ACHN (cell line): ENCODE results near the gene UGP2.
A peak's percentile ranks its signal among the peaks of the same experiment; 100 is the strongest.
"Not testable (repeated sequence)": the region's sequence is repeated elsewhere in the genome, so short reads cannot be mapped to it uniquely, and the experiment has no call there.

Experiments used
- DNase-seq: peaks from one replicate; pipeline ENCODE4 v3.0.0-alpha.2; 2015
- in situ Hi-C: cut with HindIII; loops from 2 replicates; pipeline ENCODE4 v1.10.0; 2017; ENCODE audit warnings: low sequenced_read_pairs, low pct_ligation_motif_present, low pct_unique_long_range_greater_than_20kb

Gene UGP2

GRCh38 chr2:63831176-63831575 lies 10.5 kb upstream of the UGP2 start:
- DNase-seq = no peak
- in situ Hi-C loops = no loop called here

- DNase-seq = no peak
- in situ Hi-C loops = no loop called here
Observed at GRCh38 chr2:63834401-63834800, 7.3 kb upstream of the UGP2 start.

GRCh38 chr2:63837036-63837594 lies 4.6 kb upstream of the UGP2 start:
- no peak for DNase-seq
- in situ Hi-C loops = no loop called here

- in situ Hi-C loops = no loop called here
- DNase-seq = no peak
Observed at GRCh38 chr2:63840081-63840784, 1.5 kb upstream of the UGP2 start.

- in situ Hi-C loops = no loop called here
- DNase-seq = peak; percentile 99
Observed at GRCh38 chr2:63840785-63841253, 877 bp upstream of the UGP2 start.

GRCh38 chr2:63842149-63843061 lies 709 bp downstream of the UGP2 start:
- in situ Hi-C loops = no loop called here
- DNase-seq = peak; percentile 45

- in situ Hi-C loops = no loop called here
- DNase-seq = no peak
Observed at GRCh38 chr2:63843093-63843492, 1.4 kb downstream of the UGP2 start.

GRCh38 chr2:63843791-63844190 lies 2.1 kb downstream of the UGP2 start:
- no peak for DNase-seq
- in situ Hi-C loops = no loop called here

GRCh38 chr2:63844616-63845015 lies 2.9 kb downstream of the UGP2 start:
- DNase-seq = no peak
- in situ Hi-C loops = no loop called here

GRCh38 chr2:63845866-63846265 lies 4.2 kb downstream of the UGP2 start:
- DNase-seq = no peak
- in situ Hi-C loops = no loop called here

- in situ Hi-C loops = no loop called here
- no peak for DNase-seq
Observed at GRCh38 chr2:63846487-63846886, 4.8 kb downstream of the UGP2 start.

GRCh38 chr2:63847571-63847970 lies 5.9 kb downstream of the UGP2 start:
- in situ Hi-C loops, DNase-seq: not testable (repeated sequence)

- no peak for DNase-seq
- in situ Hi-C loops = no loop called here
Observed at GRCh38 chr2:63849381-63850203, 7.9 kb downstream of the UGP2 start.

GRCh38 chr2:63850204-63850571 lies 8.5 kb downstream of the UGP2 start:
- in situ Hi-C loops = no loop called here
- DNase-seq = no peak

GRCh38 chr2:63850649-63851048 lies 9.0 kb downstream of the UGP2 start:
- in situ Hi-C loops = no loop called here
- no peak for DNase-seq

- no peak for DNase-seq
- in situ Hi-C loops = no loop called here
Observed at GRCh38 chr2:63851691-63852311, 10.1 kb downstream of the UGP2 start.

GRCh38 chr2:63853527-63854310 lies 12.0 kb downstream of the UGP2 start:
- in situ Hi-C loops = no loop called here
- DNase-seq = no peak
